ENCODE data around the gene MORN3. TPM values are rescaled to one million over a fixed set of nuclear protein-coding genes. Genes with fewer than 3 reads are reported as not detected.

Gene MORN3
- total RNA-seq, 1 experiment from 2014 or later: 0.34 TPM

GRCh38 chr12:121611306-121611705 is 58.1 kb downstream of the MORN3 start:
- no peak overlapping the region for H3K9ac ChIP-seq (ENCODE audit: low read length)
- H3K9me2 ChIP-seq (ENCODE audit: insufficient read depth): no peaks in the 10 kb centered on the region
- no peaks in the 10 kb centered on the region for H3K36me3 ChIP-seq (ENCODE audit: control insufficient read depth in 1 of 2, insufficient read depth in 2 of 2, low read length in 2 of 2)
- no peak overlapping the region for H2AFZ ChIP-seq (ENCODE audit: low read depth, low read length, poor library complexity, severe bottlenecking)
- CTCF ChIA-PET: no interaction called here
- H3K9me3 ChIP-seq (ENCODE audit: control insufficient read depth in 1 of 2, insufficient read depth in 1 of 2, low read depth in 1 of 2, low read length in 2 of 2): no peaks in the 10 kb centered on the region
- H3K4me1 ChIP-seq (ENCODE audit: control insufficient read depth in 1 of 2, insufficient read depth in 2 of 2, low read length in 2 of 2): peaks cover 11 to 19% of the 10 kb centered on the region in 2 experiments; a peak in 3 of 4 replicates
- H3K79me2 ChIP-seq (ENCODE audit: insufficient read depth, low read length): no peaks in the 10 kb centered on the region
- H3K4me2 ChIP-seq (ENCODE audit: low read length): no peak overlapping the region
- DNase-seq (ENCODE audit: low read depth, low spot score): no peak
- H4K20me1 ChIP-seq (ENCODE audit: insufficient read depth): no peaks in the 10 kb centered on the region
- no peak overlapping the region for H3K27ac ChIP-seq (ENCODE audit: low read depth, low read length)
- RAD21 ChIA-PET (ENCODE audit: low non-redundant PET in 1 of 2, low total read pairs in 2 of 2, uncharacterized antibody in 2 of 2, unreplicated experiment in 2 of 2): no interaction called here
- no TSS peak for BruUV-seq (replicated peaks)
- ATAC-seq: peak; percentile 97
- H3K27me3 ChIP-seq (ENCODE audit: insufficient read depth, low read length): no peaks in the 10 kb centered on the region
- POLR2A ChIA-PET: no interaction called here
- intact Hi-C loops (cut with micrococcal nuclease): no loop called here
- TF ChIP-seq CBX3 (IDR thresholded peaks at IDR 0.05; ENCODE audit: low read depth): no peak
- no peak for TF ChIP-seq SRF (IDR thresholded peaks at IDR 0.05; ENCODE audit: low read depth)
- no peak for TF ChIP-seq ZBTB33 (IDR thresholded peaks at IDR 0.05; ENCODE audit: extremely low read depth, insufficient replicate concordance, low read length)
- TF ChIP-seq POLR2AphosphoS5 (IDR thresholded peaks at IDR 0.05; ENCODE audit: low read depth, low read length): peak; percentile 22; the same call in 1 of the 2 replicates
- TF ChIP-seq JUND (IDR thresholded peaks at IDR 0.05): no peak
- no peak for TF ChIP-seq EZH2 (IDR thresholded peaks at IDR 0.05)
- no peak for TF ChIP-seq CEBPB (IDR thresholded peaks at IDR 0.05; ENCODE audit: low read depth)
- no peak overlapping the region for H3K4me3 ChIP-seq (replicated peaks in 1 of 2; ENCODE audit: low read depth in 1 of 2, low read length in 2 of 2)
